IMR-90 (cell line): Measurements from ENCODE around the gene CXorf65. TPM values are rescaled to one million over a fixed set of nuclear protein-coding genes. Genes with fewer than 3 reads are reported as not detected.

Source experiments
- ATAC-seq: fragments of 200-7000 bp; cut with Tn5 transposase; 2 replicates; pipeline ENCODE4 v1.9.1; 2020; ENCODE audit warnings: low read depth, mild to moderate bottlenecking, moderate library complexity
- BruUV-seq: library from RNA; stranded (reverse); fragments of 400-500 nt; replicated peaks from 2 replicates; lab custom pipeline; 2021; lab: Mats Ljungman, UMichigan
- CTCF ChIA-PET: fragments of 300-600 bp; formaldehyde crosslinking; extraction: SDS; loops from one replicate; lab custom pipeline; 2021; ENCODE audit warnings: antibody characterized with exemption; lab: Yijun Ruan, JAX
- POLR2A ChIA-PET: fragments of 300-600 bp; sonication (Branson Sonifier 250); formaldehyde crosslinking; loops from one replicate; lab custom pipeline; 2022; ENCODE audit warnings: antibody characterized with exemption; ENCODE audit not compliant: unreplicated experiment; lab: Charles Lee
- DNase-seq: peaks from one replicate; pipeline ENCODE4 v3.0.0; 2013
- H2AFZ ChIP-seq: replicated peaks from 2 replicates; pipeline ENCODE3; 2013; ENCODE audit warnings: low read length, mild to moderate bottlenecking; ENCODE audit not compliant: poor library complexity
- H2AK5ac ChIP-seq: 2 replicates; pipeline ENCODE4 v1.6.1; 2013; ENCODE audit warnings: low read depth, low read length, inconsistent platforms
- H2AK9ac ChIP-seq: replicated peaks from 2 replicates; pipeline ENCODE3; 2013; ENCODE audit warnings: mild to moderate bottlenecking, low read depth, low read length, moderate library complexity; ENCODE audit not compliant: poor library complexity
- H2BK120ac ChIP-seq: 2 replicates; pipeline ENCODE4 v1.6.1; 2013; ENCODE audit warnings: low read depth, low read length, inconsistent platforms
- H2BK15ac ChIP-seq: 3 replicates; pipeline ENCODE4 v1.6.1; 2013; ENCODE audit warnings: low read depth, low read length, inconsistent platforms
- H2BK20ac ChIP-seq: 2 replicates; pipeline ENCODE4 v1.6.1; 2013; ENCODE audit warnings: low read depth, mild to moderate bottlenecking, inconsistent platforms, low read length, moderate library complexity
- H2BK5ac ChIP-seq: 2 replicates; pipeline ENCODE4 v1.6.1; 2013; ENCODE audit warnings: mild to moderate bottlenecking, low read depth, low read length, inconsistent platforms; ENCODE audit not compliant: poor library complexity, severe bottlenecking
- H3K14ac ChIP-seq: replicated peaks from 2 replicates; pipeline ENCODE4 v1.6.1; 2013; ENCODE audit warnings: low read depth, low read length, inconsistent platforms
- H3K18ac ChIP-seq: 2 replicates; pipeline ENCODE4 v1.6.1; 2013; ENCODE audit warnings: low read depth, low read length, control low read depth
- H3K23ac ChIP-seq: 2 replicates; pipeline ENCODE4 v1.6.1; 2013; ENCODE audit warnings: low read depth, low read length, inconsistent platforms
- H3K27ac ChIP-seq: 2 replicates; pipeline ENCODE4 v1.5.1; 2013; ENCODE audit warnings: mild to moderate bottlenecking, control low read depth, low read length; ENCODE audit not compliant: insufficient read depth
- H3K27me3 ChIP-seq: 2 replicates; pipeline ENCODE4 v1.6.1; 2013; ENCODE audit warnings: low read length; ENCODE audit not compliant: control insufficient read depth, insufficient read depth
- H3K36me3 ChIP-seq: 2 replicates; pipeline ENCODE4 v1.6.1; 2013; ENCODE audit warnings: low read length, mixed read lengths; ENCODE audit not compliant: control insufficient read depth, insufficient read depth
- H3K4ac ChIP-seq: 2 replicates; pipeline ENCODE4 v1.6.1; 2013; ENCODE audit warnings: low read depth, low read length, inconsistent platforms
- H3K4me1 ChIP-seq: 2 replicates; pipeline ENCODE4 v1.6.1; 2013; ENCODE audit warnings: low read length, mixed read lengths; ENCODE audit not compliant: control insufficient read depth, insufficient read depth
- H3K4me2 ChIP-seq: 2 replicates; pipeline ENCODE4 v1.6.1; 2013; ENCODE audit warnings: low read depth, mild to moderate bottlenecking, control low read depth, low read length, moderate library complexity
- H3K4me3 ChIP-seq: 2 replicates; pipeline ENCODE4 v1.5.1; 2013; ENCODE audit warnings: low read depth, mild to moderate bottlenecking, control low read depth, low read length, moderate library complexity; ENCODE audit not compliant: insufficient read depth
- H3K56ac ChIP-seq: 2 replicates; pipeline ENCODE4 v1.6.1; 2013; ENCODE audit warnings: low read length, inconsistent platforms; ENCODE audit not compliant: insufficient read depth; ENCODE audit errors: extremely low read depth
- H3K79me1 ChIP-seq, 2 experiments: 2 replicates each; pipeline ENCODE4 v1.6.1; 2013; ENCODE audit warnings: low read length in 2 of 2, inconsistent platforms in 1 of 2, low read depth in 1 of 2
- H3K9ac ChIP-seq: 2 replicates; pipeline ENCODE4 v1.6.1; 2013; ENCODE audit warnings: low read depth, low read length, control low read depth
- H3K9me1 ChIP-seq: 2 replicates; pipeline ENCODE4 v1.6.1; 2013; ENCODE audit warnings: low read length, inconsistent platforms; ENCODE audit not compliant: insufficient read depth
- H3K9me3 ChIP-seq: 2 replicates; pipeline ENCODE4 v1.6.1; 2013; ENCODE audit warnings: low read length; ENCODE audit not compliant: control insufficient read depth, insufficient read depth
- H4K20me1 ChIP-seq: 2 replicates; pipeline ENCODE4 v1.6.1; 2013; ENCODE audit warnings: low read length, inconsistent platforms; ENCODE audit not compliant: insufficient read depth
- H4K5ac ChIP-seq: 2 replicates; pipeline ENCODE4 v1.6.1; 2013; ENCODE audit warnings: mild to moderate bottlenecking, low read depth, low read length, control low read depth
- H4K8ac ChIP-seq, 2 experiments: 2 replicates each; pipeline ENCODE4 v1.6.1; 2013; ENCODE audit warnings: low read depth in 2 of 2, low read length in 2 of 2, control low read depth in 1 of 2, inconsistent platforms in 1 of 2
- H4K91ac ChIP-seq: 2 replicates; pipeline ENCODE4 v1.6.1; 2013; ENCODE audit warnings: low read depth, low read length, inconsistent platforms; ENCODE audit not compliant: insufficient read depth
- BHLHE40 ChIP-seq: fragments of 150-350 bp; IDR thresholded peaks from 2 replicates; pipeline ENCODE4 v1.6.1; 2016; ENCODE audit warnings: mild to moderate bottlenecking, low read depth, low read length
- CEBPB ChIP-seq: IDR thresholded peaks from 2 replicates; pipeline ENCODE4 v1.6.1; 2012; ENCODE audit warnings: low read depth, low read length, improper control_type of control experiment
- CHD1 ChIP-seq: IDR thresholded peaks from 2 replicates; pipeline ENCODE4 v1.6.1; 2012; ENCODE audit warnings: low read depth, low read length, improper control_type of control experiment
- FOS ChIP-seq: fragments of 150-350 bp; IDR thresholded peaks from 2 replicates; pipeline ENCODE4 v1.6.1; 2016; ENCODE audit warnings: low read depth, low read length
- MAFK ChIP-seq: IDR thresholded peaks from 2 replicates; pipeline ENCODE4 v1.6.1; 2012; ENCODE audit warnings: low read depth, low read length, improper control_type of control experiment
- MAZ ChIP-seq: IDR thresholded peaks from 2 replicates; pipeline ENCODE4 v1.6.1; 2012; ENCODE audit warnings: low read depth, mild to moderate bottlenecking, low read length, improper control_type of control experiment, moderate library complexity, borderline replicate concordance
- MXI1 ChIP-seq: IDR thresholded peaks from 2 replicates; pipeline ENCODE4 v1.6.1; 2012; ENCODE audit warnings: low read depth, mild to moderate bottlenecking, low read length, moderate library complexity, borderline replicate concordance
- NFE2L2 ChIP-seq: fragments of 150-350 bp; IDR thresholded peaks from 2 replicates; pipeline ENCODE4 v1.6.1; 2016; ENCODE audit warnings: low read depth, mild to moderate bottlenecking, low read length
- POLR2A ChIP-seq: IDR thresholded peaks from 2 replicates; pipeline ENCODE4 v1.6.1; 2012; ENCODE audit warnings: mild to moderate bottlenecking, low read depth, low read length
- RAD21 ChIP-seq: IDR thresholded peaks from 2 replicates; pipeline ENCODE4 v1.6.1; 2012; ENCODE audit warnings: low read length, improper control_type of control experiment
- RCOR1 ChIP-seq: IDR thresholded peaks from 2 replicates; pipeline ENCODE4 v1.6.1; 2012; ENCODE audit warnings: mild to moderate bottlenecking, low read length, improper control_type of control experiment; ENCODE audit not compliant: insufficient replicate concordance
- RFX5 ChIP-seq: IDR thresholded peaks from 2 replicates; pipeline ENCODE4 v1.8.0; 2012; ENCODE audit warnings: low read depth, mild to moderate bottlenecking, low read length, moderate library complexity
- SMC3 ChIP-seq: fragments of 150-350 bp; IDR thresholded peaks from 2 replicates; pipeline ENCODE4 v1.6.1; 2016; ENCODE audit warnings: low read depth, mild to moderate bottlenecking, antibody characterized with exemption, low read length, moderate library complexity
- WGBS, 2 experiments: methylation state at CpG; one replicate each; pipeline versions ENCODE4 v1.1.5 to v1.1.7; 2013; ENCODE audit warnings: missing lambda C conversion rate in 2 of 2; ENCODE audit not compliant: insufficient read length in 1 of 2; ENCODE audit errors: extremely low coverage in 2 of 2; 5-methylcytosine and 5-hydroxymethylcytosine counted together
- dilution Hi-C: fragments of 300-500 bp; cut with HindIII; formaldehyde crosslinking; loops from one replicate; pipeline ENCODE4 v1.14.3; 2018; ENCODE audit warnings: low sequenced_read_pairs; ENCODE audit not compliant: unreplicated experiment
- in situ Hi-C: fragments of 300-500 bp; cut with MboI; formaldehyde crosslinking; loops from 3 replicates; pipeline ENCODE4 v1.14.3; 2019; ENCODE audit warnings: low sequenced_read_pairs, inconsistent platforms, mixed read lengths
- intact Hi-C: fragments of 100-400 bp; cut with micrococcal nuclease; formaldehyde crosslinking; loops from 2 replicates; pipeline ENCODE4 v1.10.0; 2022
- polyA plus RNA-seq, 3 experiments: library from polyadenylated mRNA; depleted of rRNA; stranded (reverse); fragments of >200 nt; gene quantifications; 2 replicates each; pipeline ENCODE4 v1.2.3, GENCODE V29; 2012; ENCODE audit warnings: low replicate concordance in 1 of 3
- total RNA-seq: library from RNA; depleted of rRNA; stranded (reverse); fragments of >200 nt; gene quantifications from 2 replicates; pipeline ENCODE4 v1.2.3, GENCODE V29; 2012
- TF ChIP-seq, protein P1 (sequence below): fragments of 150-350 bp; IDR thresholded peaks from 2 replicates; pipeline ENCODE4 v1.6.1; 2016; ENCODE audit warnings: low read depth, mild to moderate bottlenecking, low read length, moderate library complexity, borderline replicate concordance
- TF ChIP-seq, protein P2 (sequence below): conservative IDR thresholded peaks from 2 replicates; pipeline ENCODE4 v1.5.1; 2012; ENCODE audit warnings: mild to moderate bottlenecking, low read depth, low read length, improper control_type of control experiment

Gene CXorf65
- total and polyA plus RNA-seq, 2 of the 4 experiments (the other 2 are of a cell fraction), result not detected

GRCh38 chrX:71103110-71103983, 3.2 kb downstream of the CXorf65 start:
- WGBS, 2 experiments, result no CpG with 5 or more reads among the region's 10 CpGs
- BruUV-seq, result no TSS peak
- TF ChIP-seq SMC3, result no peak
- TF ChIP-seq, protein P1, sequence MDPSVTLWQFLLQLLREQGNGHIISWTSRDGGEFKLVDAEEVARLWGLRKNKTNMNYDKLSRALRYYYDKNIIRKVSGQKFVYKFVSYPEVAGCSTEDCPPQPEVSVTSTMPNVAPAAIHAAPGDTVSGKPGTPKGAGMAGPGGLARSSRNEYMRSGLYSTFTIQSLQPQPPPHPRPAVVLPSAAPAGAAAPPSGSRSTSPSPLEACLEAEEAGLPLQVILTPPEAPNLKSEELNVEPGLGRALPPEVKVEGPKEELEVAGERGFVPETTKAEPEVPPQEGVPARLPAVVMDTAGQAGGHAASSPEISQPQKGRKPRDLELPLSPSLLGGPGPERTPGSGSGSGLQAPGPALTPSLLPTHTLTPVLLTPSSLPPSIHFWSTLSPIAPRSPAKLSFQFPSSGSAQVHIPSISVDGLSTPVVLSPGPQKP, result no peak
- no peak for TF ChIP-seq RCOR1
- no peak for TF ChIP-seq RAD21
- no peak for TF ChIP-seq MAFK
- TF ChIP-seq MAZ, result no peak
- no peak for TF ChIP-seq RFX5
- no peak for TF ChIP-seq BHLHE40
- TF ChIP-seq POLR2A, result no peak
- no peak for TF ChIP-seq NFE2L2
- TF ChIP-seq FOS, result no peak
- no peak for TF ChIP-seq CEBPB
- no peak for TF ChIP-seq MXI1
- TF ChIP-seq, protein P2, sequence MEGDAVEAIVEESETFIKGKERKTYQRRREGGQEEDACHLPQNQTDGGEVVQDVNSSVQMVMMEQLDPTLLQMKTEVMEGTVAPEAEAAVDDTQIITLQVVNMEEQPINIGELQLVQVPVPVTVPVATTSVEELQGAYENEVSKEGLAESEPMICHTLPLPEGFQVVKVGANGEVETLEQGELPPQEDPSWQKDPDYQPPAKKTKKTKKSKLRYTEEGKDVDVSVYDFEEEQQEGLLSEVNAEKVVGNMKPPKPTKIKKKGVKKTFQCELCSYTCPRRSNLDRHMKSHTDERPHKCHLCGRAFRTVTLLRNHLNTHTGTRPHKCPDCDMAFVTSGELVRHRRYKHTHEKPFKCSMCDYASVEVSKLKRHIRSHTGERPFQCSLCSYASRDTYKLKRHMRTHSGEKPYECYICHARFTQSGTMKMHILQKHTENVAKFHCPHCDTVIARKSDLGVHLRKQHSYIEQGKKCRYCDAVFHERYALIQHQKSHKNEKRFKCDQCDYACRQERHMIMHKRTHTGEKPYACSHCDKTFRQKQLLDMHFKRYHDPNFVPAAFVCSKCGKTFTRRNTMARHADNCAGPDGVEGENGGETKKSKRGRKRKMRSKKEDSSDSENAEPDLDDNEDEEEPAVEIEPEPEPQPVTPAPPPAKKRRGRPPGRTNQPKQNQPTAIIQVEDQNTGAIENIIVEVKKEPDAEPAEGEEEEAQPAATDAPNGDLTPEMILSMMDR, result no peak
- no peak for TF ChIP-seq CHD1

More at GRCh38 chrX:71103110-71103983, 3.2 kb downstream of the CXorf65 start:
- no peak overlapping the region for H3K9ac ChIP-seq
- H4K8ac ChIP-seq, result peak overlapping the region in 1 of 2 experiments; percentile 32; a peak in 1 of 4 replicates
- peak overlapping the region; percentile 59; the same call in 1 of the 2 replicates for H3K14ac ChIP-seq
- no peak overlapping the region for H3K4ac ChIP-seq
- H3K9me3 ChIP-seq, result no peaks in the 10 kb centered on the region
- ATAC-seq (no peak; the same call in 1 of the 2 replicates), DNase-seq (no peak)
- H3K56ac ChIP-seq, result no peak overlapping the region
- POLR2A ChIA-PET, result no interaction called here
- H3K36me3 ChIP-seq, result no peaks in the 10 kb centered on the region
- H3K4me3 ChIP-seq, result no peak overlapping the region
- no peak overlapping the region for H2BK5ac ChIP-seq
- H3K4me1 ChIP-seq, result no peaks in the 10 kb centered on the region
- in situ Hi-C loops, result no loop called here
- H4K5ac ChIP-seq, result 0 out of 2 replicates have a peak overlapping the region, but pooled peaks have one; percentile 36
- H2AFZ ChIP-seq, result peak overlapping the region; percentile 54
- H3K23ac ChIP-seq, result no peak overlapping the region
- no peak overlapping the region for H2BK20ac ChIP-seq
- no peak overlapping the region for H2AK5ac ChIP-seq
- no peaks in the 10 kb centered on the region for H3K79me1 ChIP-seq
- H3K18ac ChIP-seq, result no peak overlapping the region
- CTCF ChIA-PET, result no interaction called here
- peak overlapping the region; percentile 75 for H2AK9ac ChIP-seq
- no peak overlapping the region for H3K4me2 ChIP-seq
- H3K27me3 ChIP-seq, result peaks cover 15% of the 10 kb centered on the region
- dilution Hi-C loops, result no loop called here
- no peaks in the 10 kb centered on the region for H3K9me1 ChIP-seq
- no peak overlapping the region for H4K91ac ChIP-seq
- H4K20me1 ChIP-seq, result no peaks in the 10 kb centered on the region
- intact Hi-C loops, result no loop called here
- H3K27ac ChIP-seq, result no peak overlapping the region
- H2BK15ac ChIP-seq, result no peak overlapping the region
- H2BK120ac ChIP-seq, result no peak overlapping the region
